ES-I3 (cell line): ENCODE results near the gene SERF2.

Experiments used
- H3K36me3 ChIP-seq: 2 replicates; pipeline ENCODE4 v1.6.1; 2013; ENCODE audit warnings: mild to moderate bottlenecking, low read length, control low read depth, moderate library complexity; ENCODE audit not compliant: insufficient read depth
- H3K4me1 ChIP-seq: 2 replicates; pipeline ENCODE4 v1.6.1; 2013; ENCODE audit warnings: mild to moderate bottlenecking, control low read depth, low read length; ENCODE audit not compliant: insufficient read depth
- H3K9ac ChIP-seq: 2 replicates; pipeline ENCODE4 v1.6.1; 2013; ENCODE audit warnings: low read depth, mild to moderate bottlenecking, low read length, moderate library complexity
- H3K9me3 ChIP-seq: 2 replicates; pipeline ENCODE4 v1.6.1; 2013; ENCODE audit warnings: mild to moderate bottlenecking, low read length, moderate library complexity; ENCODE audit not compliant: control insufficient read depth, insufficient read depth

Gene SERF2

DNA sequence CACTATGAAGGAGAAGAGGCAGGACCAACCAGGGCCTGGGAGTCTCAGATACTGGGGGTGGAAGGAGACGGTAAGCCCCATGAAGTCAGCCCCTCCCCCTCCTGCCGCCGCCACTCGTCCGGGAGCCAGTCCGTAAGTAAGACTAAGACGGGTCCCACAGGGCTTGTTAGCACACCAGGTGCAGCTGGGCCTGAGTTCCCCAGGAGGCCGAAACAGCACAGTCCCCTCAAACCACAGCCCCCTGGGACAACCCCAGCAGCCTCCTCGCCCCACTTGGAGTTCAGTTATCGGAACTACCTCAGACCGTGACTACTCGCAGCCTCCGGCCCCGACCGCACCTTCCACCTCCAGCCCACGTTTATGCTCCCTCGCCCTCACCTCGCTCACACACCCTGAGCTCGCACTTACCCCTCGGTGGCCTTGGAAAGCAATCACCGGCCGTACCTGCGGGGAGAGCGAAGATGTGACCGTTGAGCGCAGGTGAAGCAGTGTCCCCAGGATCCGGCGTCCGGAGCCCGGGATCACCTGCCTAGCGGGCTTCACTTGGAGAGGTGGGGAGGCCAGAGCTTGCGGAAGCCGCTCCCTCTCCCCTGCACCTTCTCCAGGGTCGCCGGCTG, 15.9 kb upstream of the SERF2 start:
- Histone ChIP-seq H3K4me1 (peaks cover 2% of the 10 kb centered on the region; the same call in 1 of the 2 replicates), H3K9ac (peak overlapping the region; percentile 73), H3K36me3 (peaks cover 15% of the 10 kb centered on the region), H3K9me3 (no peaks in the 10 kb centered on the region)

DNA sequence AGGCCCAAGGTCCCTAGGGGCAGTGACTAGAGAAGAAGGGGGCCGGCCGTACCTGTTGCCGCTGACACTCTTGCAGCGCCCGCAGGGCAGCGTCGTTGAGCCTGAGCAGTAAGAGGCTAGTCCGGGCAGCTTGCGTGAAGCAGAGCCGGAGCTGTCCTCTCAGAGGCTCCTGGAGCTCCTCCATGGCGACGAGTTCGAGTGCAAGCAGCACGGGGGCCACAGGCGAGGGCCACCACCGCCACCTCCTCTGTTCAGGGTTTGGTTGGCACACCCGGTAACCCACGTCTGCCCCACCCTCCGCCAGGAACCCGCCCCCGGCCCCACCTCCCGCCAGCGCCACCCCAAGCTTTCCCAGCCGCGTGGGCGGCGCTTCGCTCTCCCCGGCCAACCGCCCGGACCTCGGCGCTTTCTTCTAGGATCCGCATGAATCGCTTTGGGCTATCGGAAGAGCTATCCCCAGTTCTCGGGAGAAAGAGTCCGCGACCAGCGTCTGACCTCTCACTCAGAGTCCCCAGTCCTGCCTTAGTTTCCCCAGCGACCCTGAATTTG, 15.3 kb upstream of the SERF2 start, which contains the start of gene ELL3:
TSS of gene ELL3 (minus strand) at position 249 of the 549 bp plus-strand sequence. CDS start at position 184, 65 bp downstream.
- Histone ChIP-seq H3K36me3 (peaks cover 11% of the 10 kb centered on the region), H3K4me1 (peaks cover 2% of the 10 kb centered on the region; the same call in 1 of the 2 replicates), H3K9me3 (no peaks in the 10 kb centered on the region), H3K9ac (peak within 1 kb of the TSS; percentile 73)

DNA sequence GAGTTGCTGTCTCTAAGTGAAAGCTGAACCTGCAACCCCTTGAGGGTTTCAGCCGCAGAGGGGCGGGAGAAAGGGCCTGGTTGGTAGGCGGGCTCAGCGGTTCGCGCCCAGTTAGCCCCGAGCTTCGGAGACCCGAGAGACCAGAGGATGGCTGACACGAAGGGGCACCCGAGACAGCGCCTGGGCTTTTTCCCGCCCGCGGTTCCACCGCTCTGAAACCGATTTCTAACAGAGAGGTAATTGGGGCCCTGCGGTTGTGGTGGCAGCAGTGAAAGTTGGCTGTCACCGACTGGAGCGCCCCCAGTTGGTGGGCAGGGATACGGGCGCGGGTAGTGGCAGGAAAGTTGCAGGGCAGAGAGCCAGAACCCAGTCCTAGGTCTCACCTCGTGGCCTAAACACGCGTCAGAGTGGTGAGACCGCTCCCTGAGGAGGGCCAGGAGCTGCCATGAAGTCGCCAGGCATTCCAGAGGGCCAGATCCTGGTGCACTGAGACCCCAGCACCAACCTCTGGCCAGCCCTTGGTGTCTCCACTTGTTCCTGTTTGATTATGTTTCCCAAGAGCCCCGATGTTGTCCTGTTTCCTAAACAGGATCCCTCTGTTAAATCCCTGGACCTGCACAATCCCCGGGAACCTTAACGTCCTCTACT, 14.7 kb upstream of the SERF2 start:
- H3K36me3 ChIP-seq = peaks cover 7% of the 10 kb centered on the region; the same call in 1 of the 2 replicates
- H3K4me1 ChIP-seq = peaks cover 2% of the 10 kb centered on the region; the same call in 1 of the 2 replicates
- no peaks in the 10 kb centered on the region for H3K9me3 ChIP-seq
- peak overlapping the region; percentile 73 for H3K9ac ChIP-seq

DNA sequence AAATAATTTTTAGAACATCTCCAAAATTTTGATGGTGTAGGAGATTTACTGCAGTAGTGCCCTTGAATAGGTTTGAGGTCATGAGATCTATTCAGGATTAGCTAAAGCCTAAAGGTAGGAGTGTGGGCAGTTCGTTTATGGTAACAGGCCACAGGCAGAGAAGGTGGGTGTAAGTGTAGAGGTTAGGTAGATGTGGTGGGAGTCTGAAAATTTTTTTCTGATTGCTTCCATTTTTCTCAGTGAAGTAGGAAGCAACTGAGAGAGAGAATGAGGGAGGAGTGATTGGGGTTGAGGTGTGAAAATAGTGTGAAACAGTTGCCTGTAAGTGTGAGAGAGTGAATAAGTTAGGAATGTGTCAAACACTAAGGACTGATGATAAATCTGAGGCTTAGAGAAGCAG, 13.1 kb upstream of the SERF2 start:
- no peaks in the 10 kb centered on the region for H3K36me3 ChIP-seq
- no peaks in the 10 kb centered on the region for H3K9me3 ChIP-seq
- H3K4me1 ChIP-seq = peaks cover 2% of the 10 kb centered on the region; the same call in 1 of the 2 replicates
- H3K9ac ChIP-seq = no peak overlapping the region

DNA sequence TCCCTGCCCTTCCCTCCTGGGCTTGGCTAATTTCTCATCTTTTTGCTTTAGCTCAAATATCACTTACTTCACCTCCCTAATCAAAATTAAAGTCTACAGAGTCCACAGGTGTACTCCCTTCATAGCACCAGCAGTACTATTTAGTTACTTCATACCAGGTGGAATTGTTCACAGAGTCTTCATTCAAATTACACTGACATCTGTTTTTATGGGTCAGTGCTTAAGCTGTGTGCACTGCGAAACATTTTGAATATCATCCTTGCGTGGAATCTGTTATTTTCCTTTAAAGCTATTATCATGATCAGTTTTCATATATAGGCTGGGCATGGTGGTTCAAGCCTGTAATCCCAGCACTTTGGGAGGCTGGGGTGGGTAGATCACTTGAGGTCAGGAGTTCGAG, 2.7 kb upstream of the SERF2 start:
- H3K4me1 ChIP-seq = 0 out of 2 replicates have a peak, but pooled peaks cover 2% of the 10 kb centered on the region
- peaks cover 10% of the 10 kb centered on the region for H3K36me3 ChIP-seq
- no peaks in the 10 kb centered on the region for H3K9me3 ChIP-seq
- H3K9ac ChIP-seq = no peak overlapping the region

DNA sequence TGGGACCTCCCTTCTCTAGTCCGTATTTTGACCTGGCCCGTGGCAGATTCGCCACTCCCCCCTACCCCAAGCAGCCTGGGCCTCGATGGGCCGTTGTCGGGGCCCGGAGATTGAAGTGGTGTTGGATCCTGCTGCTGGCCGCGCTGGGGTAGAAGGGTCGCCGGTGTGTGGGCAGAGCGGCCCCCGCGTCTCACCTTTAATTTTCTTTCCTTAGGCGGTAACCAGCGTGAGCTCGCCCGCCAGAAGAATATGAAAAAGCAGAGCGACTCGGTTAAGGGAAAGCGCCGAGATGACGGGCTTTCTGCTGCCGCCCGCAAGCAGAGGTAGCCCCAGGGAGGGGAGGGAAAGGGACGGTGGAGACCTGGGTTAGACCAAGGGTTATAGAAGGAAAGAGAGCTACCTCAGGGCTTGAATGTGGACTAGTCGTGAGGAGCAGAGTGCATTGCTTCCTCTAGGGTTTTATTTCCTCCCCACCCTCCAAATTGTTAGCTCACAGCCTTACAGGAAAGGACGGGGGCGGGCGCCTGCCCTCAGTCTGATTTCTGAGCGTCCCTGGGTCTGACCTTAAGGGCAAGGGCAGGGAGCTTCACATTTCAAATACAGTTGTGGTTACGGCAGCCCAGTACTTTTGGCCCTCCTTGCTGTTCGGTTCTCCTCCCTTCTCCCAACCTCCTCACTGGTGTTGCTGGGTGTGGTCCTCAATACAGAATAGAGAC, 799 bp downstream of the SERF2 start:
- H3K36me3 ChIP-seq = peaks cover 18% of the 10 kb centered on the region
- peaks cover 15% of the 10 kb centered on the region; the same call in 1 of the 2 replicates for H3K4me1 ChIP-seq
- peak overlapping the region; percentile 83 for H3K9ac ChIP-seq

DNA sequence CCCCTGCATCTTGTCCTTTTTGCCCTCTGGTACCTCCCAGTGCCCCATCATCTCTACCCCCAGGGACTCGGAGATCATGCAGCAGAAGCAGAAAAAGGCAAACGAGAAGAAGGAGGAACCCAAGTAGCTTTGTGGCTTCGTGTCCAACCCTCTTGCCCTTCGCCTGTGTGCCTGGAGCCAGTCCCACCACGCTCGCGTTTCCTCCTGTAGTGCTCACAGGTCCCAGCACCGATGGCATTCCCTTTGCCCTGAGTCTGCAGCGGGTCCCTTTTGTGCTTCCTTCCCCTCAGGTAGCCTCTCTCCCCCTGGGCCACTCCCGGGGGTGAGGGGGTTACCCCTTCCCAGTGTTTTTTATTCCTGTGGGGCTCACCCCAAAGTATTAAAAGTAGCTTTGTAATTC, 1.5 kb downstream of the SERF2 start:
- H3K4me1 ChIP-seq = peaks cover 15% of the 10 kb centered on the region; the same call in 1 of the 2 replicates

More for the DNA sequence above, 799 bp downstream of the SERF2 start:
- H3K9me3 ChIP-seq = no peaks in the 10 kb centered on the region

DNA sequence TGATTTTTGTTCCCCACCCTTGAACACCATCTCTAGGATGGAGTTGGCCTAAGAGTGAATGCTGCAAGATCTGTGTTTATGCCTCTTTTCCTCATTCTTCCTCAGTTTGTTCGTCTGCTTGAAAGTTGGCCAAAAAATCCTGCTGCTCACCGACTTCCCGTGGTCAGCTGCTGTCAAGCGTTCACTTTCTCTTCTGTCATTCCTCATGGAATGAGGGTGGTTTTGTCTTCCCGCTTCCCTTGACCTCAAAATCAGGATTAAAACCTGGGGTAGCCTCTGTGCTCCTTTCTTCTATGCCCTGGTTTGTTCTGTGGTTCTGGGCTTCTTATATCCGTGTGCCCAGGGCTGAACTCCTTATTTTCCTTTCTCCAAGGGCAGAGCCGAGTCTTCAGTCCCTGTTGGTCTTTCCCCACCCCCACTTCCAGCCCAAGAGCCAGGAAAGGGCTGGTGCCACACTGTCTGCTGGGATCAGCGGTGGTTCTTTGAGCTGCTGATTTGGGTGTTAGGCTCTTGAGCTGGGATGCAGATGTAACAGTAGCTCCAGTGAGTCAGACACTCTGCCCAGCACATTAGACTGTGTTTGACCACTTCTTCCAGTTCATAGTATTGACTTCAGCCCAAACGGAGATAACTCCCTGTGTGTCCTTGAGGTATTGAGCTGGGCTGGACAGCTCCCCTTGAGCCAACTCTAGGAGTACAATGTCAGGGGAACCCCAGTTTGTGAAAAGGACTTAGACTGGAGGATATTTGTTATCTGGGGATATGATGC, 2.3 kb downstream of the SERF2 start:
- peaks cover 15% of the 10 kb centered on the region; the same call in 1 of the 2 replicates for H3K4me1 ChIP-seq
- H3K36me3 ChIP-seq = peaks cover 18% of the 10 kb centered on the region
- no peak overlapping the region for H3K9ac ChIP-seq
- H3K9me3 ChIP-seq = no peaks in the 10 kb centered on the region

More for the DNA sequence above, 1.5 kb downstream of the SERF2 start:
- H3K36me3 ChIP-seq = peaks cover 18% of the 10 kb centered on the region
- H3K9ac ChIP-seq = no peak overlapping the region; the same call in 1 of the 2 replicates
- H3K9me3 ChIP-seq = no peaks in the 10 kb centered on the region

DNA sequence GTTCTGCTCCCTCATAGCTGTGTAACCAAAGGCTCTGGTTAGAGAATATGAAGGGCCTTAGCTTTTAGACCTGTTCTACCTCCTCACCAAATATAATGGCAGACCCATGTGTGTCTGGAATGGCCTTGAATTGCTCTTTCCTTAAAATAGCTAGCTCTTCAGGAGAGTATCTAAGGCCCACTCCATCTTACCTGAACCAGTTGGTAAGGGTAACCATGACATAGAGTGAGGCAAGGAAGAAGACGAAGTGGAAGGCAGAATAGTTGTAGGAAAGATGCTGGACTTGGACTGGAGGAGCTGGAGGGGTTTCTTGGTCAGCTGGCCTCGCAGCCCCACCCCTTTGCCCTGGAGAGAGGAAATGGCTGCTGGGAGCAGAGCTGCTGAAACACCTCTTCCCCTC, 3.1 kb downstream of the SERF2 start:
- H3K9ac ChIP-seq = no peak overlapping the region
- H3K4me1 ChIP-seq = peaks cover 15% of the 10 kb centered on the region; the same call in 1 of the 2 replicates
- no peaks in the 10 kb centered on the region for H3K9me3 ChIP-seq
- H3K36me3 ChIP-seq = peaks cover 18% of the 10 kb centered on the region

DNA sequence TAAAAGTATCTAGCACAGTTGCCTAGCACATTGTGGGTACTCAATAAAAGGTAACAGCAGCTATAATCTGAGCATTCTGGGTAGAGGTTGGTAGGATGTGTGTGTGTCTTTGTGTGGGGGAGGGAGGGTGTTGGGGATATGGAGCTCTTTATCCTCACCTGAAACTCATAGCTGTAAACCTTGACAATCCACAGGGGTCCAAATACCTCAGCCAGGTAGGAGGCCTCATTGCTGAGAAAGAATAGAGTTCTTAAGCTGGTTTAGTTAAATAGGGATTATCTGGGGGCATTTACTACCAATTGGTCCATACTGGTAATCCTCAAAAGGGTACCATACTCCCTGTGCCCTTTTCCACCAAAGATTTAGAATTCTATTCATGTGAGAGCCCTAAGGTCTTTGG, 3.9 kb downstream of the SERF2 start:
- peaks cover 15% of the 10 kb centered on the region; the same call in 1 of the 2 replicates for H3K4me1 ChIP-seq
- H3K9me3 ChIP-seq = no peaks in the 10 kb centered on the region
- H3K9ac ChIP-seq = no peak overlapping the region
- peaks cover 18% of the 10 kb centered on the region for H3K36me3 ChIP-seq

DNA sequence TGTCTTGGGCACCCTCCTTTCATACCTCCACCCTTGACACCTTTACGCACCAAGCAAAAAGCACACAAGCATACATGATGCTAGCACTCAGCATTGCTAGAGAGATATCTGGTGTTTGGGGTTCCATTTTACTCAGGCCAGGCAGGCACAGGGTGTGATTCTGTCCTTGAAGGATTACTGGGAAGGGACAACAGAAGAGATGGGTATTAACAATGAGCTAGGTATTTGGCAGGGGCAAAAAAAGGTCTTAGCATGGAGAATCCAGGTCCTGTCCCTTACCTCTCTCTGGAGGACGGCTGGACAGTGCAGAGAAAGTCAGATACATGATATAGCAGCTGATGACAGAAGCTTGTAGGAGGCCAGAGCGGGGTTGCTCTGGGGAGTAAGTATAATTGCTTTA, 4.4 kb downstream of the SERF2 start:
- Histone ChIP-seq H3K9me3 (no peaks in the 10 kb centered on the region), H3K4me1 (peaks cover 15% of the 10 kb centered on the region; the same call in 1 of the 2 replicates), H3K9ac (no peak overlapping the region), H3K36me3 (peaks cover 18% of the 10 kb centered on the region)

DNA sequence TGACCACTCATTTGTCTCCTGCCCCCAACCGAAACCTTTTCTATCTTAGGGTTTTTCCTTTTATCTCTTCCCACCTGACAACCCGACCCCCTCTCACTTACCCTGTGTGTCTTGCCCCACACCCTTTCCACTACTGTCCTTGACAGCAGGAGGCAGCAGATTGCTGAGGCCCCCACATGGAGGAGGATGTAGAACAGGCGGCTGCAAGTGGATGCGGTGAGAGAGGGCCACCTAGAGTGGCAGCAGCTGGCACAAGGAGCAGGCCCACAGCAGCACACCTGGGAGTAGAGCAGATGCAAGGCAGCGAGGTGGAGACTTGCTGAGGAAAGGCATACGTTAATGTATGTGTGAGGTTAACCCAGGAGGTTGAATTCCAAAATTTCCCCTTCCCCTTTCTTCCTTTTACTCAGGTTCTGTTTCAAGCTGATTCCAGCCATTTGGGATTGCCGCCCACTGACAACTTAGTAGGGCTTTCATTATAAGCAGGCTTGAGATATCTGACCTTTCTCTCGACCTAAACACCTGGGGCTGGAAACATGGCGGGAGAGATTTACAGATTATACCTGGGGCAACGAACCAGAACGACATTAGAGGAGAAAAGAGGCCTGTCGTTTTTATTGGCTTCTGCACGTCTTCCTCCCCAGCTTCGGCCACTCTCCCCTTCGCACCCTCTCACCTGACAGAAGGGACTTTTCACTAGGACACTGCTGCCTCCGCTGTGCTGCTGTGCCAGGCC, 7.3 kb downstream of the SERF2 start:
- Histone ChIP-seq H3K36me3 (peaks cover 11% of the 10 kb centered on the region), H3K4me1 (peaks cover 13% of the 10 kb centered on the region; the same call in 1 of the 2 replicates)

DNA sequence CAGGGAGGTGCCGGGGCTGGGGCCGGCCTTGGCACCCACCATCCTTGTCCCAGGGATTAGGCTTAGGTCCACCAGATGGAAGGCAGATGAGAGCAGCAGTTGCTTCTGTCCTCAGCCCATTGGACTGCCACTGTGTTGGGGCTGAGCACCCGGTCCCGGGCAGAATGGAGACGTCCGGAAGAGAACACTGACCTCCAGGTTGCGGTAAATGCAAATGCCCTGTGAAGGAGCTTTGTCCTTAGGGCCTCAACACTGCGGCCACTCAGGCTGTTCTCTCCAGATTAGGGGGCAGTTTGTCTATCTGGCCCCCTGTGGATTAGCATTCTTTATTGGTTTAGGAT, 7.8 kb downstream of the SERF2 start, which contains the start of gene SERINC4:
TSS of gene SERINC4 (minus strand) at position 276 of the 341 bp plus-strand sequence. CDS start at position 42, 234 bp downstream.
- no peaks in the 10 kb centered on the region for H3K9me3 ChIP-seq
- peaks cover 11% of the 10 kb centered on the region for H3K36me3 ChIP-seq
- peaks cover 10% of the 10 kb centered on the region; the same call in 1 of the 2 replicates for H3K4me1 ChIP-seq
- peak within 1 kb of the TSS; percentile 79 for H3K9ac ChIP-seq

More for the DNA sequence above, 7.3 kb downstream of the SERF2 start:
- Histone ChIP-seq H3K9ac (no peak overlapping the region), H3K9me3 (no peaks in the 10 kb centered on the region)
